ENCODE data around the gene FNBP1.

The FNBP1 gene

DNA sequence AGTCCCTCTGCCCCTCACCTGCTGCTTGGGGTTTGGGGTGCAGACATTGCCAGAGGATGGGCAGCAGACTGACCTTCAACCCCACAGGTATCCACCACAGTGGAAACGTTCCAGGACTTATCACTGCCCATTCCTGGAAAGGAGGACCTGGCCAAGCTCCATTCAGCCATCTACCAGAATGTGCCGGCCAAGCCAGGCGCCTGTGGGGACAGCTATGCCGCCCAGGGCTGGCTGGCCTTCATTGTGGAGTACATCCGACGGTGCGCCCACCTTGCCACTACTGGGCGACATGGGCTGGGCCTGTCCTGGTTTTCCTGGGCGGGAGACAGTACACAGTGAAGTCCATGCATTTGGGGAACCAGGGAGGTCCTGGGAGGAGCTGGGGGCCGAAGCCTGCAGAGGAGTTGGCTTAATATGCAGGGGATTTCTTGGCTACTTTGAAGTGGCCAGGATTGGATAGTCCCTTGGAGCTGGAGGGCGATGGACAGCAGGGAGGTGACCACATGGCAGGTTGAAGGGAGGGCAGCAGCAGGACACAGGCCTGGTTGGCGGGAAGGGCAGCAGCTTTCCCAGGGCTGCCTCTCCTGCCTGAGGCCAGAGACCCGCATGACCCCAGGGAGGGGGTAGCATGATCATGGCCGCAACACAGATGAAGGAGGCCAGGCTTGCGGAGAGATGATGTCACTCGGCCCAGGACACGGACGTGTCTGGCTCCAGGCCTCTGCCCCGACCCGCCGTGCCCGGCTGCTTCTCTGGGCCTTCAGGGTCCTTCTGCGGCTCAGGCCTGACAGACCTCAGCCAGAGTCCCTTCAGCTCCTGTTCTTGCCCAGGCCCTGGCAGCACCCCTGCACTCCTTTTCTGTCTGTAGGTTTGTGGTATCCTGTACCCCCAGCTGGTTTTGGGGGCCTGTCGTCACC, 173.1 kb downstream of the FNBP1 start:
- no peak for TF ChIP-seq FOXA1 (IDR thresholded peaks at IDR 0.05)

DNA sequence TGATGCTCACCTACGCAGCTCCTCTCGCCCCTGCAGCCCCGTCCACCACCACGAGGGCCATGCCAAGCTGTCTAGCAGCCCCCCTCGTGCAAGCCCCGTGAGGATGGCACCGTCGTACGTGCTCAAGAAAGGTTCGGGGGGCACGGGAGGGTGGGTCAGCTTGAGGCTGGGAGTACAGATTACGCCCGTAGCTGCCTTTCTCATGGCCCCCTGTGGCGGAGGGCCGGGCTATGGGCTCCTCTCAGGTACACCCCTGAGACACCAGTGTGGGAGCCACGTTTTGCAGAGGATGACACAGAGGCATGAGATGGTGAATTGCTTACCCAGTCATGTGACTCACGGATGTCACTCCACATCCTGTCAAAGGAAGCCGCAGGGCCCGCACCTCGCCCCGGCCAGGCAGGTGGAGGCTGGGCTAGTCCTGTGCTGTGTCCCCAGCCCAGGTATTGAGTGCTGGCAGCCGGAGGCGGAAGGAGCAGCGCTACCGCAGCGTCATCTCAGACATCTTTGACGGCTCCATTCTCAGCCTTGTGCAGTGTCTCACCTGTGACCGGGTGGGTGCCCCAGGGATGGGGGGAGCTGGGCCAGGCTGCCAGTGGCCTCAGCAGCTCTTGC, 174.0 kb downstream of the FNBP1 start:
- ChIA-PET CTCF (no interaction called here), POLR2A (no interaction called here)
- DNase-seq (ENCODE audit: extremely low spot score), result no peak
- TF ChIP-seq L3MBTL2 (conservative IDR thresholded peaks at IDR 0.05) (no peak), NFRKB (IDR thresholded peaks at IDR 0.05) (no peak), HDGF (IDR thresholded peaks at IDR 0.05; ENCODE audit: borderline replicate concordance) (no peak), FOXM1 (IDR thresholded peaks at IDR 0.05; ENCODE audit: borderline replicate concordance) (no peak)
- TF ChIP-seq, protein P1, sequence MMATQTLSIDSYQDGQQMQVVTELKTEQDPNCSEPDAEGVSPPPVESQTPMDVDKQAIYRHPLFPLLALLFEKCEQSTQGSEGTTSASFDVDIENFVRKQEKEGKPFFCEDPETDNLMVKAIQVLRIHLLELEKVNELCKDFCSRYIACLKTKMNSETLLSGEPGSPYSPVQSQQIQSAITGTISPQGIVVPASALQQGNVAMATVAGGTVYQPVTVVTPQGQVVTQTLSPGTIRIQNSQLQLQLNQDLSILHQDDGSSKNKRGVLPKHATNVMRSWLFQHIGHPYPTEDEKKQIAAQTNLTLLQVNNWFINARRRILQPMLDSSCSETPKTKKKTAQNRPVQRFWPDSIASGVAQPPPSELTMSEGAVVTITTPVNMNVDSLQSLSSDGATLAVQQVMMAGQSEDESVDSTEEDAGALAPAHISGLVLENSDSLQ (IDR thresholded peaks at IDR 0.05), result no peak

More for the DNA sequence above, 173.1 kb downstream of the FNBP1 start:
- ChIA-PET POLR2A (no interaction called here), CTCF (no interaction called here)
- DNase-seq (ENCODE audit: extremely low spot score), result no peak

DNA sequence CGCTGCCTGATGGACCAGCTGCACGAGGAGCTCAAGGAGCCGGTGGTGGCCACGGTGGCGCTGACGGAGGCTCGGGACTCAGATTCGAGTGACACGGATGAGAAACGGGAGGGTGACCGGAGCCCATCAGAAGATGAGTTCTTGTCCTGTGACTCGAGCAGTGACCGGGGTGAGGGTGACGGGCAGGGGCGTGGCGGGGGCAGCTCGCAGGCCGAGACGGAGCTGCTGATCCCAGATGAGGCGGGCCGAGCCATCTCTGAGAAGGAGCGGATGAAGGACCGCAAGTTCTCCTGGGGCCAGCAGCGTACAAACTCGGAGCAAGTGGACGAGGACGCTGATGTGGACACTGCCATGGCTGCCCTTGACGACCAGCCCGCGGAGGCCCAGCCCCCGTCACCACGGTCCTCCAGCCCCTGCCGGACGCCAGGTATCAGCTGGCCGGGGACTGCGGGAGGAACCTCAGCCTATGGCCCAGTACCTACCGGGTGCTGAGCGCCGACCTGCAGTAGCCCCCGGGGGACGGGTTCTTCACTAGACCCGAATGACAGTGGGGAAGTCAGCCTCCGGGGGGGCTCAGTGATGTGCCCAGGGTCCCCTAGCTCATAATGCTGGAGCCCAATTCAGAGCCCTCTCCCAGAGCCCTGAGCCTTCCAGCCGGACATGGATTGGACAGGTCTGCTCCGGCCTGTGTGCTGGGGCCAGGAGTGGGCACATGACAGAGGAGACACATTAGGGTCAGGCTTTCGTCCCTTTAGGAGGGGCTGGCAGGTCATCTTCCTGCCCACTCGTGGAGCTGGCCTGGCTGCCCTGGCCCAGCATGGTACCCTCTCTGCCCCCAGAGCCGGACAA, 174.7 kb downstream of the FNBP1 start:
- ChIA-PET CTCF (no interaction called here), POLR2A (no interaction called here)
- DNase-seq (ENCODE audit: extremely low spot score), result no peak
- no peak for TF ChIP-seq NFRKB (IDR thresholded peaks at IDR 0.05)
- TF ChIP-seq L3MBTL2 (conservative IDR thresholded peaks at IDR 0.05), result no peak
- no peak for TF ChIP-seq CTBP1 (IDR thresholded peaks at IDR 0.05; ENCODE audit: borderline replicate concordance)
- no peak for TF ChIP-seq ARNT (IDR thresholded peaks at IDR 0.05)
- TF ChIP-seq BHLHE40 (IDR thresholded peaks at IDR 0.05; ENCODE audit: borderline replicate concordance), result no peak
- no peak for TF ChIP-seq FOXK2 (IDR thresholded peaks at IDR 0.05)
- TF ChIP-seq TARDBP (IDR thresholded peaks at IDR 0.05), result no peak
- no peak for TF ChIP-seq SP1 (IDR thresholded peaks at IDR 0.05)
- no peak for TF ChIP-seq ELF4 (IDR thresholded peaks at IDR 0.05)
- no peak for TF ChIP-seq LEF1 (IDR thresholded peaks at IDR 0.05; ENCODE audit: borderline replicate concordance)
- no peak for TF ChIP-seq FOXA1 (IDR thresholded peaks at IDR 0.05)
- no peak for TF ChIP-seq SUZ12 (IDR thresholded peaks at IDR 0.05)
- no peak for TF ChIP-seq ZNF384 (IDR thresholded peaks at IDR 0.05)

DNA sequence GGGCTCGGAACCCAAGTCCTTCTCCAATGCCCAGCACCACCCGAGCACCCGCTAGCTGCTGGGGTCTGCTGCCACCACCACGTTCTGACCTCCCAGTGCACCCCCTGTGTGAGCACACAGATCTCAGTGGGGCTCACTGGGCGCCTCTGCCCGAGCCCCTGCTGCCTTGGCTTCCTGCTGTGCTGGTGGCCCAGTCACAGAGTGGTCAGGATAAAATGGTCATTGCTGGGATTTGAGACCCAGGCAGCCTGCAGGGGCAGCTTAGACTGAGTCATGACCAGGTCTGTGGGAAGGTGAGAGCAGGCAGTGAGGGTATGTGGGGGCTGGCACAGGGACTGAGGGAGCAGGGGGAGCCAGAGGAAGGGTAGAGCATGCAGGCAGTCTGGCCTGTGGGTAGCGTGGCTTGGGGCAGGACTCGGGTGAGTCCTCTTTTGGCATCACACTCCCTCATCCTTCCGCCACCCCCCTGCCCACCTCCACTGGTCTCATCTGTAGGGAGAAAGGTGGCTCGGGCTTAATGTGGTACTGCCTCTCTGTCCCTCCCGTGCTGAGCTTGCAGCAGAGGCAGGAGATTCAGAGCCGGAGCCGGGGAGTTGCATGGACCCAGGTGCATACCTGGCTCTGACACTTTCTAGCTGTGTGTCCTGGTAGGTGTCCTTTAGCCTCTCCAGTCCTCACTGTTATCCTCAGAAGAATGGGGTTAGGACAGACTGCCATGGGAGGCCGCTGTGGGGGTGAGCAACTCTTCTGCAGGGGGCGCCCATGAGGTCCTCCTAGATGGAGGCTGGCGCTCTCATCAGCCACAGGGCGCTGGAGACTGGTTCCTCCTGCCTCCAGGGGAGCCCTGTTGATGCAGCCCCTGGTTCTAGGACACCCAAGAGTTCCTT, 175.6 kb downstream of the FNBP1 start:
- TF ChIP-seq L3MBTL2 (conservative IDR thresholded peaks at IDR 0.05) (no peak), SUZ12 (IDR thresholded peaks at IDR 0.05) (no peak), FOXA1 (IDR thresholded peaks at IDR 0.05) (no peak), FOXK2 (IDR thresholded peaks at IDR 0.05) (no peak), ELF4 (IDR thresholded peaks at IDR 0.05) (no peak), FOXM1 (IDR thresholded peaks at IDR 0.05; ENCODE audit: borderline replicate concordance) (no peak)
- POLR2A ChIA-PET, result no interaction called here
- DNase-seq (ENCODE audit: extremely low spot score), result no peak
- CTCF ChIA-PET, result no interaction called here

DNA sequence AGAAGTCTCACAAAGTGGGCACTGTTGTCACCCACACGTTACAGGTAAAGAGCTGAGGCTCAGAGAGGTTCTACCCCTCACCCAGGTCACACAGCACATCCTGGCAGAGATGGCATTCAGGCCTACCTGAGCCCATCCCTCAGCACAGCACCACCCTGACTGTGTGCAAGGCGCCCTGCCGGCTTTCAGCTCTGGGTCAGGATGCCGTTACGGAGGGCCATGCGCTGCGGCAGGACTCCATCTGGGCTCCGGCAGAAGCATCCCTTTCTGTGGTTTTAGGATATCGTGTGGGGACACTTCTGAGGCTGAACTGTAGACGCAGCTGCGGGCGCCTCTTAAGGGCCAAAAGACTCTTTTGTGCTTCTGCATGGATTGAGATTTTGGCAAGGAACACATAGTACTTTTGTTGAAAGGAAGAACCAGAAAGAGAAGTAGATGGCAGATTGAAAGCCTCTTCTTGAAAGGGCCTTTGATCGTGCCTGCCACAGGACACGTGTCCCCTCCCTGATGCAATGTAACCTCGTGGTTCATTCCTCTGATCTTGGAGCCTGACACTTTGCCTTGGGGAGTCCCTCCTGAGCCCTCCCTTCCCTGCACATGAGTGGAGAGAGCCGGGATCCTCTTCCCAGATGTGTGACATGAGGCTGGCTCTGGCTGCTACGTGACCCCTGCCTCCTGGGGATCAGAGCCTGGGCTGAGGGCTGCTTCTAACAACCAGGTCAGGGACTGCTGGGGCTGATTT, 176.4 kb downstream of the FNBP1 start:
- TF ChIP-seq NFRKB (IDR thresholded peaks at IDR 0.05) (no peak), CTBP1 (IDR thresholded peaks at IDR 0.05; ENCODE audit: borderline replicate concordance) (no peak), FOXK2 (IDR thresholded peaks at IDR 0.05) (no peak), LEF1 (IDR thresholded peaks at IDR 0.05; ENCODE audit: borderline replicate concordance) (no peak), TARDBP (IDR thresholded peaks at IDR 0.05) (no peak), FOXA1 (IDR thresholded peaks at IDR 0.05) (no peak), ZNF384 (IDR thresholded peaks at IDR 0.05) (no peak), ARNT (IDR thresholded peaks at IDR 0.05) (no peak), L3MBTL2 (conservative IDR thresholded peaks at IDR 0.05) (no peak), FOXM1 (IDR thresholded peaks at IDR 0.05; ENCODE audit: borderline replicate concordance) (no peak), SUZ12 (IDR thresholded peaks at IDR 0.05) (no peak)
- ChIA-PET POLR2A (no interaction called here), CTCF (no interaction called here)
- DNase-seq (ENCODE audit: extremely low spot score), result no peak

DNA sequence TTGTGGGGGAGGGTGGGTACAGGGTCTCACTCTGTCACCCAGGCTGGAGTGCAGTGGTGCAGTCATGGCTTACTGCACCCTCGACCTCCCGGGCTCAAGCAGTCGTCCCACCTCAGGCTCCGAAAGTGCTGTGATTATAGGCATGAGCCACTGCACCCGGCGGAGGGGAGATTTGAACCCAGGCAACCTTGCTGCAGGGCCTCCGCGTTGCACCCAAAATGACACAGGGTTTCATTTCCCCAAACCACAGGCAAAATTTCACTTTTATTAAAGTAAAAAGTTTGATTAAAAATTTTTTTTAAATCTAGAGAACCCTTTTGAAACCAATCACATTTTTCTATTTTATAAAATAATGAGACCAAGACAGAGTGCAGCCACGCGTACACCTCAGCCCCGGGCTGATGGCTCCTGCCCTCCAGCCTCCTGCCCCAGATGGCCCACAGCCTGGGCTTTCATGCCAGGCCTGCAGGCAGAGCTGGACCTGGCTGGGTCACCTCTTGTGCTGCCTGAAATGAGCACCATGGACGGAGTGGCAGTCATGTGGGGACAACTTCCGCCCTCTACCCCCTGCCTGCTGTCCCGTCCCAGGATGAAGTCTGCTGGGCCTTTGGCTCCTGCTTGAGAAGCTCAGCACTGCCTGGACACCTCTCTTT, 177.2 kb downstream of the FNBP1 start:
- ChIA-PET POLR2A (no interaction called here), CTCF (no interaction called here)
- no peak for DNase-seq (ENCODE audit: extremely low spot score)
- TF ChIP-seq TARDBP (IDR thresholded peaks at IDR 0.05), result no peak
- TF ChIP-seq FOXK2 (IDR thresholded peaks at IDR 0.05), result no peak
